ENCODE results near the gene SLC27A3.

- no peak for TF ChIP-seq CTCF (IDR thresholded peaks at IDR 0.05; ENCODE audit: poor library complexity, severe bottlenecking)
- no peak for TF ChIP-seq REST (IDR thresholded peaks at IDR 0.05; ENCODE audit: borderline replicate concordance)
- no peak for TF ChIP-seq EZH2 (IDR thresholded peaks at IDR 0.05; ENCODE audit: borderline replicate concordance, insufficient read depth, low read length, poor library complexity, severe bottlenecking)
- no peak for TF ChIP-seq EP300 (conservative IDR thresholded peaks at IDR 0.05; ENCODE audit: poor library complexity, severe bottlenecking)
- TF ChIP-seq POLR2AphosphoS5 (IDR thresholded peaks at IDR 0.05), result no peak
- TF ChIP-seq MXI1 (conservative IDR thresholded peaks at IDR 0.05; ENCODE audit: poor library complexity, severe bottlenecking), result no peak
- TF ChIP-seq RAD21 (conservative IDR thresholded peaks at IDR 0.05), result no peak
- no peak for TF ChIP-seq TAF1 (IDR thresholded peaks at IDR 0.05; ENCODE audit: low read depth)
These were observed 18.9 kb downstream of the SLC27A3 start for GRCh38 chr1:153793973-153794615.

All from neural cell (in vitro differentiated cells).